Fibroblast of lung (primary cell): ENCODE measurements around the gene NCOR2. TPM values are rescaled to one million over a fixed set of nuclear protein-coding genes. Genes with fewer than 3 reads are reported as not detected.

Source experiments
- DNase-seq, 2 donors: peaks; one replicate each; pipeline versions ENCODE4 v3.0.0 to v3.0.0-alpha.2; 2010; ENCODE audit warnings: low read depth in 2 of 2
- H2AFZ ChIP-seq: 2 replicates; pipeline ENCODE4 v1.5.1; 2012; ENCODE audit warnings: low read length, control low read depth, inconsistent platforms
- H3K27ac ChIP-seq: 2 replicates; pipeline ENCODE4 v1.5.1; 2011; ENCODE audit warnings: low read length, control low read depth; ENCODE audit not compliant: insufficient read depth
- H3K27me3 ChIP-seq: 2 replicates; pipeline ENCODE4 v1.5.1; 2011; ENCODE audit warnings: mild to moderate bottlenecking, low read length; ENCODE audit not compliant: control insufficient read depth, insufficient read depth
- H3K36me3 ChIP-seq: 2 replicates; pipeline ENCODE4 v1.5.1; 2011; ENCODE audit warnings: low read length; ENCODE audit not compliant: control insufficient read depth, insufficient read depth
- H3K4me1 ChIP-seq: 2 replicates; pipeline ENCODE4 v1.5.1; 2011; ENCODE audit warnings: low read length; ENCODE audit not compliant: control insufficient read depth, insufficient read depth; ENCODE audit errors: extremely low read depth
- H3K4me2 ChIP-seq: 2 replicates; pipeline ENCODE4 v1.5.1; 2011; ENCODE audit warnings: low read length, control low read depth; ENCODE audit not compliant: insufficient read depth; ENCODE audit errors: extremely low read depth
- H3K4me3 ChIP-seq, 4 experiments: fragments of 200-600 bp in 1 of 4; sonication (generic) in 1 of 4; replicated peaks in 1 of 4; 2 replicates each; pipeline ENCODE4 v1.5.1; 2011 to 2016; ENCODE audit warnings: low read length in 4 of 4, low read depth in 3 of 4, mild to moderate bottlenecking in 3 of 4, control low read depth in 2 of 4, inconsistent platforms in 1 of 4, mixed read lengths in 1 of 4; ENCODE audit not compliant: insufficient read depth in 1 of 4; ENCODE audit errors: control extremely low read depth in 1 of 4
- H3K79me2 ChIP-seq: 2 replicates; pipeline ENCODE4 v1.5.1; 2012; ENCODE audit warnings: mild to moderate bottlenecking, low read length, inconsistent platforms; ENCODE audit not compliant: control insufficient read depth, insufficient read depth
- H3K9ac ChIP-seq: 2 replicates; pipeline ENCODE4 v1.5.1; 2011; ENCODE audit warnings: mild to moderate bottlenecking, low read length, control low read depth; ENCODE audit not compliant: insufficient read depth
- H3K9me3 ChIP-seq: 2 replicates; pipeline ENCODE4 v1.5.1; 2012; ENCODE audit warnings: low read depth, low read length; ENCODE audit not compliant: control insufficient read depth, insufficient read depth
- H4K20me1 ChIP-seq: 2 replicates; pipeline ENCODE4 v1.5.1; 2011; ENCODE audit warnings: low read length; ENCODE audit not compliant: control insufficient read depth, insufficient read depth; ENCODE audit errors: extremely low read depth
- CTCF ChIP-seq, 2 donors: IDR thresholded peaks in 1 of 2; conservative IDR thresholded peaks in 1 of 2; 1 replicate in 1 of 2; 2 replicates in 1 of 2; pipeline ENCODE4 v1.5.1; 2011 to 2012; ENCODE audit warnings: low read length in 2 of 2, control low read depth in 1 of 2, inconsistent platforms in 1 of 2, low read depth in 1 of 2, mild to moderate bottlenecking in 1 of 2
- EZH2 ChIP-seq: IDR thresholded peaks from 2 replicates; pipeline ENCODE4 v1.5.1; 2012; ENCODE audit warnings: low read length, control low read depth, mild to moderate bottlenecking; ENCODE audit errors: missing control alignments
- polyA plus RNA-seq, 2 donors: library from polyadenylated mRNA; depleted of rRNA in 1 of 2; stranded (reverse) in 1 of 2; unstranded in 1 of 2; fragments of >200 nt; gene quantifications; 2 replicates each; pipeline ENCODE4 v1.2.1, GENCODE V29; 2011 to 2012; ENCODE audit warnings: missing spikeins in 1 of 2
- total RNA-seq: library from RNA; depleted of rRNA; stranded (reverse); fragments of >200 nt; gene quantifications from 2 replicates; pipeline ENCODE4 v1.2.1, GENCODE V29; 2014

Gene NCOR2
- total and polyA plus RNA-seq, 2 donors (not counting 1 experiment from before 2014, with no cell fraction given), result 6.1 to 17.2 TPM

GRCh38 chr12:124538194-124539082, 29.0 kb downstream of the NCOR2 start:
- H2AFZ ChIP-seq, result no peak overlapping the region
- TF ChIP-seq CTCF (conservative IDR thresholded peaks at IDR 0.05 in 1 of 2, IDR thresholded peaks at IDR 0.05 in 1 of 2; ENCODE audit: low read depth in 1 of 2, low read length in 2 of 2) (no peak), EZH2 (no peak)
- no peak for DNase-seq
- H3K9ac ChIP-seq, result no peak overlapping the region
- H4K20me1 ChIP-seq, result peaks cover 3% of the 10 kb centered on the region
- H3K36me3 ChIP-seq, result no peaks in the 10 kb centered on the region
- peaks cover 11% of the 10 kb centered on the region for H3K4me1 ChIP-seq
- no peak overlapping the region for H3K4me3 ChIP-seq
- H3K27ac ChIP-seq, result no peak overlapping the region
- H3K27me3 ChIP-seq, result no peaks in the 10 kb centered on the region
- H3K79me2 ChIP-seq, result peaks cover 40% of the 10 kb centered on the region
- no peak overlapping the region for H3K4me2 ChIP-seq
- no peaks in the 10 kb centered on the region for H3K9me3 ChIP-seq

- peaks cover 3% of the 10 kb centered on the region for H4K20me1 ChIP-seq
- H3K4me2 ChIP-seq, result no peak overlapping the region
- no peak for TF ChIP-seq EZH2
- no peak for TF ChIP-seq CTCF (conservative IDR thresholded peaks at IDR 0.05 in 1 of 2, IDR thresholded peaks at IDR 0.05 in 1 of 2; ENCODE audit: low read depth in 1 of 2, low read length in 2 of 2)
- H3K4me3 ChIP-seq, result no peak overlapping the region
- DNase-seq, result no peak
- H2AFZ ChIP-seq, result no peak overlapping the region
- peaks cover 39% of the 10 kb centered on the region for H3K79me2 ChIP-seq
- H3K4me1 ChIP-seq, result peaks cover 8% of the 10 kb centered on the region
- no peak overlapping the region for H3K9ac ChIP-seq
- no peak overlapping the region for H3K27ac ChIP-seq
- no peaks in the 10 kb centered on the region for H3K36me3 ChIP-seq
- no peaks in the 10 kb centered on the region for H3K27me3 ChIP-seq
- H3K9me3 ChIP-seq, result no peaks in the 10 kb centered on the region
Measured at GRCh38 chr12:124537525-124538193, 29.8 kb downstream of the NCOR2 start.

- Histone ChIP-seq H3K27ac (peak overlapping the region; percentile 16), H3K4me2 (peak overlapping the region; percentile 61)
- DNase-seq, result peak; percentile 54 to 77
Measured at GRCh38 chr12:124536641-124537040, 30.8 kb downstream of the NCOR2 start.

More at GRCh38 chr12:124536641-124537040, 30.8 kb downstream of the NCOR2 start:
- no peaks in the 10 kb centered on the region for H3K9me3 ChIP-seq
- H3K27me3 ChIP-seq, result no peaks in the 10 kb centered on the region
- peaks cover 8% of the 10 kb centered on the region for H3K4me1 ChIP-seq
- H4K20me1 ChIP-seq, result peaks cover 3% of the 10 kb centered on the region
- no peak overlapping the region for H2AFZ ChIP-seq
- H3K9ac ChIP-seq, result no peak overlapping the region
- H3K36me3 ChIP-seq, result no peaks in the 10 kb centered on the region
- H3K4me3 ChIP-seq, result no peak overlapping the region
- H3K79me2 ChIP-seq, result peaks cover 33% of the 10 kb centered on the region
- TF ChIP-seq EZH2 (no peak), CTCF (conservative IDR thresholded peaks at IDR 0.05 in 1 of 2, IDR thresholded peaks at IDR 0.05 in 1 of 2; ENCODE audit: low read depth in 1 of 2, low read length in 2 of 2) (no peak)
